HL-60 (cell line): ENCODE results near the gene KMT2C.
A peak's percentile ranks its signal among the peaks of the same experiment; 100 is the strongest.
"Not testable (repeated sequence)": the region's sequence is repeated elsewhere in the genome, so short reads cannot be mapped to it uniquely, and the experiment has no call there.

Experiments used
- DNase-seq, 2 experiments: peaks; one replicate each; pipeline ENCODE4 v3.0.0-alpha.2; 2010 to 2020; ENCODE audit warnings: low read depth in 1 of 2, low spot score in 1 of 2
- H3K27ac ChIP-seq: fragments of 250-450 bp; sonication (Bioruptor Pico); replicated peaks from 2 replicates; pipeline ENCODE4 v1.5.1; 2020; ENCODE audit warnings: mild to moderate bottlenecking, moderate library complexity
- H3K27me3 ChIP-seq: fragments of 250-450 bp; sonication (Bioruptor Pico); 2 replicates; pipeline ENCODE4 v1.5.1; 2021; ENCODE audit warnings: mild to moderate bottlenecking, moderate library complexity; ENCODE audit not compliant: insufficient read depth, poor library complexity, severe bottlenecking
- H3K4me3 ChIP-seq: replicated peaks from 2 replicates; pipeline ENCODE4 v1.5.1; 2011; ENCODE audit warnings: mild to moderate bottlenecking, control low read depth, low read length; ENCODE audit not compliant: insufficient read depth
- GABPA ChIP-seq: IDR thresholded peaks from 2 replicates; pipeline ENCODE4 v1.6.1; 2012; ENCODE audit warnings: low read depth
- POLR2AphosphoS5 ChIP-seq: IDR thresholded peaks from 2 replicates; pipeline ENCODE4 v1.6.1; 2012; ENCODE audit warnings: low read depth
- SPI1 ChIP-seq: IDR thresholded peaks from 2 replicates; pipeline ENCODE4 v1.6.1; 2012; ENCODE audit warnings: low read depth, mild to moderate bottlenecking, borderline replicate concordance
- TF ChIP-seq, protein P1 (sequence below): IDR thresholded peaks from one replicate; pipeline ENCODE4 v1.5.1; 2011; ENCODE audit warnings: low read length, control low read depth, inconsistent platforms; ENCODE audit not compliant: insufficient read depth
- TF ChIP-seq, protein P2 (sequence below): IDR thresholded peaks from 2 replicates; pipeline ENCODE4 v1.6.1; 2012; ENCODE audit warnings: low read depth; ENCODE audit not compliant: insufficient replicate concordance

Gene KMT2C

DNA sequence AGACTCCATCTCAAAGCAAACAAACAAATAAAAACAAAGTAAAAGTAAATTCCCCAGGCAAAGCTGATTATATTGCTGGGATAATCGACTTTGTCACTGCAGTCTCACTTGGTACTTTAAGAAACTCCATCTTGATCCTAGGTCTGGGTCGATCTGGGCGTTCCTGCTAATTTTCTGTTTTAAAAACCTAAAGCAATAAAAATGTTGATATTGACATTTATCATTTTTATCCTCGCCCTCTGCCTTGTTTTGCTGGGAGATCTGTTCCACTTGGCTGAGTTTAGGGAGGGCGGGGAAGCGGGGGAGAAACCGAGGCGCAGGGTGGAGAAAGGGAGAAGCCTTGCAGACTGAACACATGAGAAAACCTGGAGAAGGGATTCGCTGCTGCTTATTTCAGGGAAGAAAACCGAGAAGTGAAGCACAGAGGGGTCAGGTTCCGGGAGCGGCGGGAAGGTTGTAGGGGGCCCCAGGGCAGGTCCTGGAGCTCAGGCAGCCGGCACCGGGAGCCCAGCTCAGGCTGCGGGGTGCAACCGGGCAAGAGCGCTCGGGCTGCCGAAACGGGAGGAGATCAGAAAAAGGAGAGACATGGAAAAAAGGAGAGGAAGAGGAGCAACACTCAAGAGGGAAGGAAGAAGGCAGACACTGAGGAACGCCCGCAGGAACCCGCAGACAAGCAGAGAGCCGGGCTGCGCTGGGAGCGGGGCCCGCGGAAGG lies 27.3 kb upstream of the KMT2C start:
- DNase-seq, result no peak
- no peaks in the 10 kb centered on the region for H3K27me3 ChIP-seq
- 0 out of 2 replicates have a peak, but pooled peaks have one; percentile 25 for TF ChIP-seq GABPA
- TF ChIP-seq, protein P1, sequence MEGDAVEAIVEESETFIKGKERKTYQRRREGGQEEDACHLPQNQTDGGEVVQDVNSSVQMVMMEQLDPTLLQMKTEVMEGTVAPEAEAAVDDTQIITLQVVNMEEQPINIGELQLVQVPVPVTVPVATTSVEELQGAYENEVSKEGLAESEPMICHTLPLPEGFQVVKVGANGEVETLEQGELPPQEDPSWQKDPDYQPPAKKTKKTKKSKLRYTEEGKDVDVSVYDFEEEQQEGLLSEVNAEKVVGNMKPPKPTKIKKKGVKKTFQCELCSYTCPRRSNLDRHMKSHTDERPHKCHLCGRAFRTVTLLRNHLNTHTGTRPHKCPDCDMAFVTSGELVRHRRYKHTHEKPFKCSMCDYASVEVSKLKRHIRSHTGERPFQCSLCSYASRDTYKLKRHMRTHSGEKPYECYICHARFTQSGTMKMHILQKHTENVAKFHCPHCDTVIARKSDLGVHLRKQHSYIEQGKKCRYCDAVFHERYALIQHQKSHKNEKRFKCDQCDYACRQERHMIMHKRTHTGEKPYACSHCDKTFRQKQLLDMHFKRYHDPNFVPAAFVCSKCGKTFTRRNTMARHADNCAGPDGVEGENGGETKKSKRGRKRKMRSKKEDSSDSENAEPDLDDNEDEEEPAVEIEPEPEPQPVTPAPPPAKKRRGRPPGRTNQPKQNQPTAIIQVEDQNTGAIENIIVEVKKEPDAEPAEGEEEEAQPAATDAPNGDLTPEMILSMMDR, result no peak
- TF ChIP-seq, protein P2, sequence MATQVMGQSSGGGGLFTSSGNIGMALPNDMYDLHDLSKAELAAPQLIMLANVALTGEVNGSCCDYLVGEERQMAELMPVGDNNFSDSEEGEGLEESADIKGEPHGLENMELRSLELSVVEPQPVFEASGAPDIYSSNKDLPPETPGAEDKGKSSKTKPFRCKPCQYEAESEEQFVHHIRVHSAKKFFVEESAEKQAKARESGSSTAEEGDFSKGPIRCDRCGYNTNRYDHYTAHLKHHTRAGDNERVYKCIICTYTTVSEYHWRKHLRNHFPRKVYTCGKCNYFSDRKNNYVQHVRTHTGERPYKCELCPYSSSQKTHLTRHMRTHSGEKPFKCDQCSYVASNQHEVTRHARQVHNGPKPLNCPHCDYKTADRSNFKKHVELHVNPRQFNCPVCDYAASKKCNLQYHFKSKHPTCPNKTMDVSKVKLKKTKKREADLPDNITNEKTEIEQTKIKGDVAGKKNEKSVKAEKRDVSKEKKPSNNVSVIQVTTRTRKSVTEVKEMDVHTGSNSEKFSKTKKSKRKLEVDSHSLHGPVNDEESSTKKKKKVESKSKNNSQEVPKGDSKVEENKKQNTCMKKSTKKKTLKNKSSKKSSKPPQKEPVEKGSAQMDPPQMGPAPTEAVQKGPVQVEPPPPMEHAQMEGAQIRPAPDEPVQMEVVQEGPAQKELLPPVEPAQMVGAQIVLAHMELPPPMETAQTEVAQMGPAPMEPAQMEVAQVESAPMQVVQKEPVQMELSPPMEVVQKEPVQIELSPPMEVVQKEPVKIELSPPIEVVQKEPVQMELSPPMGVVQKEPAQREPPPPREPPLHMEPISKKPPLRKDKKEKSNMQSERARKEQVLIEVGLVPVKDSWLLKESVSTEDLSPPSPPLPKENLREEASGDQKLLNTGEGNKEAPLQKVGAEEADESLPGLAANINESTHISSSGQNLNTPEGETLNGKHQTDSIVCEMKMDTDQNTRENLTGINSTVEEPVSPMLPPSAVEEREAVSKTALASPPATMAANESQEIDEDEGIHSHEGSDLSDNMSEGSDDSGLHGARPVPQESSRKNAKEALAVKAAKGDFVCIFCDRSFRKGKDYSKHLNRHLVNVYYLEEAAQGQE, result peak; percentile 22
- peak; percentile 34; the same call in 1 of the 2 replicates for TF ChIP-seq POLR2AphosphoS5
- no peak for TF ChIP-seq SPI1
- H3K27ac ChIP-seq, result peak overlapping the region; percentile 97
- peak overlapping the region; percentile 62 for H3K4me3 ChIP-seq

DNA sequence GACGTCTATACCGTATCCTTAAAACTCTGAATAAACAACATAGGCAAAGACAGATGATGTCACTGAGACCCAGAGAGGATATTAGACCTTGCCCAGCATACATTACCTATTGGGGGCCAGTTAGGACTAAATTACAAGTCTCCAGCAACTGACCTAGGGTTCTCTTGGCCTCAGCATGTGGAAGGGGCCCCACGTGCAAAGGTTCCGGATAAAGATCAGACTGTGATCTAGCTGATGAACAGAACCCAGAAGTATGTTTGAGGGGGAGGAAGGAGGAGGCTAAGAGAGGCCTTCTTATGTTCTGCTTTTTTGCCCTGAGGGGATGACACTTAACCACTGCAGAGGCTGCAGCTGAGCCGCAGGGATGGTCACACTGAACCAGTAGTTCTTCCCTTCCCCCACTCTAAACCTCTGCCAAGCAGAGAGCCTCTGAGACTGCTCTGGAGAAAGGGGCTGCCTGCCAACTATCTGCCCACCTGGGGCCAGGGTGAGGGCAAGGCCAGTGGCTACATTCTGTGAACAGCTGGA lies 24.0 kb upstream of the KMT2C start:
- H3K27ac ChIP-seq, result peak overlapping the region; percentile 83
- peak; percentile 71 to 92 for DNase-seq
- no peaks in the 10 kb centered on the region for H3K27me3 ChIP-seq
- H3K4me3 ChIP-seq, result no peak overlapping the region
- peak; percentile 66 for TF ChIP-seq POLR2AphosphoS5
- no peak for TF ChIP-seq SPI1

DNA sequence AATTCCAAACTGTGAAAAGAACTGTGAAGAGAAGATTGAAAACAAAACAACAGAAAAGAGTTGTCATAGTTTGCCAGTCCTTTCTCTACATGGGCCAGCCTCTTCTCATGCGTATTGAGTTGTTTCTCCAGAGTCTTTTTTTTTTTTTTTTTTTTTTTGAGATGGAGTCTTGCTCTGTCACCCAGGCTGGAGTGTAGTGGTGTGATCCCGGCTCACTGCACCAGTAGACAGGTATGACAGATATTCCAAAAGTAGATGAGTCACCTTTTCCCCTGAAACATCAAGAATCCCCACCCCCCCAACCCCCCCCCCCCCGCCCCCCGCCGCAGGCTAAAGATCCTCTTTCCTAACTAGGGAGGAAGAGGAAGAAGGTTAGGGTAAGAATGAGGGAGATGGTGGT lies 15.6 kb upstream of the KMT2C start:
- no peak overlapping the region for H3K27ac ChIP-seq
- TF ChIP-seq, protein P2, result no peak
- DNase-seq, result no peak
- H3K4me3 ChIP-seq, result no peak overlapping the region
- no peaks in the 10 kb centered on the region for H3K27me3 ChIP-seq

DNA sequence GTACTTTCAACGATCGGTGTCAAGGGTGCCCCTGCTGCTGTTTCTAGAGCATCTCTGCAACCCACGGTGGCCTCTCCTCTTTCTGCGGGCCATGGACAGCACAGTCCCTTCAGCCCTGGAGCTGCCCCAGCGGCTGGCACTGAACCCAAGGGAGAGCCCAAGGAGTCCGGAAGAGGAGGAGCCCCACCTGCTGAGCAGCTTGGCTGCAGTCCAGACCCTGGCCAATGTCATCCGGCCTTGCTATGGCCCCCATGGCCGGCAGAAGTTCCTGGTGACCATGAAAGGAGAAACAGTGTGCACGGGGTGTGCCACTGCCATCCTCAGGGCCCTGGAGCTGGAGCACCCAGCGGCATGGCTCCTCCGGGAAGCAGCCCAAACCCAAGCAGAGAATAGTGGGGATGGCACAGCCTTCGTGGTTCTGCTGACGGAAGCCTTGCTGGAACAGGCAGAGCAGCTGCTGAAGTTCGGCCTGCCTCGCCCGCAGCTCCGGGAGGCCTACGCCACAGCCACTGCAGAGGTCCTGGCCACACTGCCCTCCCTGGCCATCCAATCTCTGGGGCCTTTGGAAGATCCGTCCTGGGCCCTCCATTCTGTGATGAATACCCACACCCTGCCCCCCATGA lies 9.7 kb upstream of the KMT2C start:
- not testable (repeated sequence) for DNase-seq, H3K27me3 ChIP-seq, H3K27ac ChIP-seq, H3K4me3 ChIP-seq

DNA sequence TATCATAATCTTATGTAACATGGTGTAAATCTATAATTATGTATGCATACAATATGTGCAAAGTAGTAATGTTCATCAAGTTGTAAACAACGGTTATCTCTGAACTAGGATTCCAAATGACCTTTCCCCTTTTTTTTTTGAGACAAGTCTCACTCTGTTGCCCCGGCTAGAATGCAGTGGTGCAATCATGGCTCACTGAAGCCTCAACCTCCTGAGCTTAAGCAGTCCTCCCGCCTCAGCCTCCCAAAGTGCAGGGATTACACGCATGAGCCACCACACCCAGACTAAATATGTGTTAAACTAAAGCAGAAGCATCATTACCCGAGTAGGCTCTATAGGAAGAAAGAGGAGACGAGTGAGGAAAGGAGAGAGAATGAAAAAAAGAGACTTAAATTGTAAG lies 7.8 kb upstream of the KMT2C start:
- no peak for TF ChIP-seq SPI1
- TF ChIP-seq, protein P2, result no peak
- TF ChIP-seq GABPA, result no peak
- TF ChIP-seq, protein P1, result no peak
- no peak for TF ChIP-seq POLR2AphosphoS5
- Histone ChIP-seq H3K4me3 (no peak overlapping the region), H3K27me3 (no peaks in the 10 kb centered on the region), H3K27ac (no peak overlapping the region)
- no peak for DNase-seq
